ENCODE data around the gene PLEKHG4B.
"Not testable (repeated sequence)": the region's sequence is repeated elsewhere in the genome, so short reads cannot be mapped to it uniquely, and the experiment has no call there.

The PLEKHG4B gene

DNA sequence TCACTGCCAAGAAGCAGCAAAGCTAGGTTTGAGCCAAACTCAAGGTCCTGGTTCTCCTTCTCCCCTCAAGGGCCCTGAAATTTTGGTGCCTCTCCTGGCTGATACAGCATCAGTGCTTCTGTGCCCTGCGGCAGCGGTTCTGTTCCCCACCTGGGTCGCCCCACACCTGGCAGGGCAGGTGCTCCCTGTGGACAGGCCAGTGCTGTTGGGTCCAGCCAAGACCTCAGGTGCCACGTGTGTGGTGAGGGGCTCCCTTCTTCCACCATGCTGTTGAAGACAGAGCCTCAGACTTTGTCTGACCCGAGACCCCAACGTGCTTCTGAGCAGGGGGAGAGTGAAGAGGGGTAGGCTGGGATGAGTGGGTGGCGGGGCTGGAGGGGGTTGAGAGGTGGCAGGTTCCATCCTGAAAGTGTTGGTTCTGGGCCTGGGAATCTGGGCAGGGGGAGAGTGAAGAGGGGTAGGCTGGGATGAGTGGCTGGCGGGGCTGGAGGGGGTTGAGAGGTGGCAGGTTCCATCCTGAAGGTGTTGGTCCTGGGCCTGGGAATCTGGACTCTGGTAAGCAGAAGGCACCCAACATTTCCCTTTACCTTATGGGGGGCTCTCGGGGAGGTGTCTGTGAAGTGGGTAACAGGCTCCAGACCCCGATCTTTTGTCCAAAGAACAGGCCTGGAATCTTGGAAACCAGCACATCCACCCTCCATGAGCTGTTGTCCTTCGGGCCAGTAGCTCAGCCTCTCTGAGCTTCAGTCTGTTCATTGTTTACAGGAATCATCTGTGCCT, 2.3 kb downstream of the PLEKHG4B start:
- no peak for DNase-seq (ENCODE audit: low read depth in 2 of 2)

GRCh38 chr5:95241-95980, 3.4 kb downstream of the PLEKHG4B start:
- DNase-seq (ENCODE audit: low read depth in 2 of 2): no peak

DNA sequence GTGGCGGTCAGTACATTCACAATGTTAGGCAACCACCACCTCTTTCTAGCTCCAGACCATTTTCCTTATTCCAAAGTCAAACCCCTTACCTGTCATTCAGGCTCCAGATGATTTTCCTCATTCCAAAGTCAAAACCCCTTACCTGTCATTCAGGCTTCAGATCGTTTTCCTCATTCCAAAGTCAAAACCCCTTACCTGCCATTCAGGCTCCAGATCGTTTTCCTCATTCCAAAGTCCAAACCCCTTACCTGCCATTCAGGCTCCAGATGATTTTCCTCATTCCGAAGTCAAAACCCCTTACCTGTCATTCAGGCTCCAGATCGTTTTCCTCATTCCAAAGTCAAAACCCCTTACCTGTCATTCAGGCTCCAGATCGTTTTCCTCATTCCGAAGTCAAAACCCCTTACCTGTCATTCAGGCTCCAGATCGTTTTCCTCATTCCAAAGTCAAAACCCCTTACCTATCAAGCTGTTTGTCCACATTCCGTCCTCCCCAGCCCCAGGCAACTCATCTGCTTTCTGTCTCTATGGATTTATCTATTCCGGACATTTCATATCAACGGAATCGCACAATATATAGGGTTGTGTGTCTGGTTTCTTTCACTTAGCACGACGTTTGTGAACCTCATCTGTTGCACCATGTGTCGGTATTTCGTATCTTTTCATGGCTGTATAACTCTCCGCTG, 5.2 kb downstream of the PLEKHG4B start:
- DNase-seq (ENCODE audit: low read depth in 2 of 2): no peak

DNA sequence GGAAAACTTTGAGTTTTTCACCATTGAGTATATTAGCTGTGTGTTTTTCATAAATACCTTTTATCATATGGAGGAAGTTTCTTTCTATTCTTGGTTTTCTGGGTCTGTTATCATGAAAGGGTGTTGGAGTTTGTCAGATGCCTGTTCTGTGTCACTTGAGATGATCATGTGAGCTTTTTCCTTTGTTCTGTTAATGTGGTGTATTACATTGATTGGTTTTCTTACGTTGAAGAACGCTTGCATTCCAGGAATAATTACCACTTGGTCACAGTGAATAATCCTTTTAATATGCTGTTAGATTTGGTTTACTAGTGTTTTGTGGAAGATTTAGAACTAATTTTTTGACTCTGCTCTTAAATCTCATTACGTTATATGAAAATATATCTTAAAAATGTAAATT, 7.8 kb downstream of the PLEKHG4B start:
- no peak for DNase-seq (ENCODE audit: low read depth in 2 of 2)

DNA sequence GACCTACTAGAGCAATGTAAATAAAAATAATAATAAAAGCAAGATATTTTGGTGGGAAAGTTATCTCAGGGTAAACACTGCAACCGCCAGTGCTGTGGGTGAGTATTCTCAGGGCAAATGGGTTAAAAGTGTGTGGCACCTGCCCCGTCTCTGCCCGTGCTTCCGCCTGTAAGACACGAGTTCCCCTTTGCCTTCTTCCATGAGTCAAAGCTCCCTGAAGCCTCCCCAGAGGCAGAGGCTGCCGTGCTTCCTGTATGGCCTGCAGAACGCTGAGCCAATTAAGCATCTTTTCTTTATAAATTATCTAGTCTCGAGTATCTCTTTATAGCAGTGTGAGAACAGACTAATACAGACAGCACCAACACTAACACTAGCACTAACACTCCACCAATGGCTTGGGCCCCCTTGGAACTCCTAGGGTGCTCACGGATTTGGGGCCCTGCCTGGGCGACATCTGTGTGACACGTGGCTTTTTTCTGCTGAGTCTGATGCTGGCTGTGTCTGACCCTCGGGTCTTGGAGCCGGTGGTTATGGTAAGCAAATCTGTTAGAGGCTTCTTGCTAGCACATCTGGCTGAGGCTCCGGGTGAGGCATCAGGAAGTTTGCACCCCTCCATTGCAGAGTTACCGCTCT, 10.6 kb downstream of the PLEKHG4B start:
- DNase-seq (ENCODE audit: low read depth in 2 of 2): no peak

GRCh38 chr5:104106-104505, 12.1 kb downstream of the PLEKHG4B start:
- DNase-seq (ENCODE audit: low read depth in 2 of 2): not testable (repeated sequence)

GRCh38 chr5:104778-105296, 12.9 kb downstream of the PLEKHG4B start:
- DNase-seq (ENCODE audit: low read depth in 2 of 2): no peak

- no peak for DNase-seq (ENCODE audit: low read depth in 2 of 2)
Measured at GRCh38 chr5:105504-106070, 13.6 kb downstream of the PLEKHG4B start.

- DNase-seq (ENCODE audit: low read depth in 2 of 2): no peak
Measured at GRCh38 chr5:106587-106986, 14.6 kb downstream of the PLEKHG4B start.

- no peak for DNase-seq (ENCODE audit: low read depth in 2 of 2)
Measured at GRCh38 chr5:107526-107925, 15.6 kb downstream of the PLEKHG4B start.

DNA sequence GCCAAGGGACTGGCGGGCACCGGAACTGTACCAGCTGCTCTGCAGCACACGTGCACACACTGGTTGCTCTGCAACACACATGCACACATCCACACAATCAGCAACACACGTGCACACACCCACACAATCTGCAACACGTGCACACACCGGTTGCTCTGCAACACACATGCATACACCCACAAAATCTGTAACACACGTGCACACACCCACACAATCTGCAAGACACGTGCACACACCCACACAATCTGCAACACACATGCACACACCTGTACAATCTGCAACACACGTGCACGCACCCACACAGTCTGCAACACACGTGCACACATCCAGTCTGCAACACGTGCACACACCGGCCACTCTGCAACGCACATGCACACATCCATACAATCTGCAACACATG, 17.9 kb downstream of the PLEKHG4B start:
- no peak for DNase-seq (ENCODE audit: low read depth in 2 of 2)

DNA sequence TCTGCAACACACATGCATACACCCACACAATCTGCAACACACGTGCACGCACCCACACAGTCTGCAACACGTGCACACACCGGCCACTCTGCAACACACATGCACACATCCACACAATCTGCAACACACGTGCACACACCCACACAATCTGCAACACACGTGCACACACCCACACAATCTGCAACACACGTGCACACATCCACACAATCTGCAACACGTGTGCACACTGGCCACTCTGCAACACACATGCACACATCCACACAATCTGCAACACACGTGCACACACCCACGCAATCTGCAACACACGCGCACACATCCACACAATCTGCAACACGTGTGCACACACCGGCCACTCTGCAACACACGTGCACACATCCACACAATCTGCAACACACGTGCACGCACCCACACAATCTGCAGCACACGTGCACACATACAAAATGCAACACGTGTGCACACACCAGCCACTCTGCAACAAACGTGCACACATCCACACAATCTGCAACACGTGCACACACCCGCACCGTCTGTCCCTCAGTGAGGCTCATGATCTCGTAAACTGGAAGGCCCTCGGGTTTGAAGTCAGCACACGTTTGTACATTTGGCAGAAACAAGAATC, 18.4 kb downstream of the PLEKHG4B start:
- DNase-seq (ENCODE audit: low read depth in 2 of 2): no peak

DNA sequence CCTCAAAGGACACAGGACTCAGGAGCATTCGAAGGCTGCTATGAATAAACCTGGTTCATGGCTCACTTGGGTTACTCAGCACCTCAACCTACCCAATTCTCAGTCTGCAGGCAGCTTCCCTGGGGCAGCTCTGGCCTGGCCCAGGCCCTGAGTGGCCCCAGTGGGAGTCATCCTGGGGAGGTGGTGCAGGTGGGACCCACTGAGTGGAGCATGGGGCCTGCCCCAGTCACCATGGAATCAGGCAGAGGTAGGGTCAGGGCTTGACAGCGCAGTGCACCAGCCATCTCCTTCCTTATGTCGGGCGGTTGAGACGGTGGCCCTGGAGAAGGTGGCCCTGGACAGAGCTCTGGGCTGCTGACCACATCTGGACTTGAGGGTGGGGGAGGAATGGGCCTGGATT, 19.2 kb downstream of the PLEKHG4B start:
- no peak for DNase-seq (ENCODE audit: low read depth in 2 of 2)

DNA sequence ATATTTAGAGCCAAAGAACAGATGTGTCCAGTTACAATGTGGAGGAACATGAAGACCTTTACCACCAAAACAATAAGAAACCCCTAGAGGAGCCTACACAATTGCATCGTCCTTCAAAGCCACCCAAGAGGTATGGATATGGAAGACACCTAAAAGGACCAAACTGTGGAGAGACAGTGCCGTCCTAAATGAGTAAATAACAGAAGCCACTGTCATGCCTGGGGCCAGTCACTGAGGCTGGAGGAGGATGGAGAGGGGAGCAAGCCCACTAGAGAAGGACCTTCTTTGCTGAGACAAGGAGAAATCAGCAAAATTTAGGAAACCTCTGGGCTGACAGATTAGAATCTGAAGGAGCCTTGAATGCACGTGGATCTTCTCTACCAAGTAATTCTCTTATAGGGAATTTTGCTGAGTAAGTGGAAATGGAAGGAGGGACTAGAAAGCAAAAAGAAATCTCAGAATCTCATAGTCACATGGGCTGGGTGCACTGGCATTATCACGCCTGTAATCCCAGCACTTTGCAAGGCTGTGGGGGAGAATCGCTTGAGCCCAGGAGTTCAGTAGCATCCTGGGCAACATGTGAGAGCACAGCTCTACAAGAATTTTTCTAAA, 27.6 kb downstream of the PLEKHG4B start:
- no peak for DNase-seq (ENCODE audit: low read depth in 2 of 2)

GRCh38 chr5:121432-121831, 29.5 kb downstream of the PLEKHG4B start:
- no peak for DNase-seq (ENCODE audit: low read depth in 2 of 2)

DNA sequence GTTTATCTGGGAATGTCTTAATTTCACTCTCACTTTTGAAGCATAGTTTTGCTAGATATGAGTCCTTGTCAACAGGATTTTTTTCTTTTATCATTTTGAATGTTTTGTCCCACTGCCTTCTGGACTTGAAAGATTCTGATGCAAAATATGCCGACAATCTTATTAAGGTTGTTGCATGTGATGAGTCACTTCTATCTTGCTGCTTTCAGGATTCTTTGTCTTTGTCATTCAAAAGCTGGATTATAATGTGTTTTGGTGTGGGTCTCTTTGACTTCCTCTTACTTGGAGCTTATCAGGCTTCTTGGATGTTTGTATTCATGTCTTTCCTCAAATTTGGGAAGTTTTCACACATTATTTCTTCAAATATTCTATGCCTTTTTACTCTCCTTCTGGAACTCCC, 33.8 kb downstream of the PLEKHG4B start:
- no peak for DNase-seq (ENCODE audit: low read depth in 2 of 2)

- DNase-seq (ENCODE audit: low read depth in 2 of 2): no peak
Measured at GRCh38 chr5:126806-127205, 34.8 kb downstream of the PLEKHG4B start.

DNA sequence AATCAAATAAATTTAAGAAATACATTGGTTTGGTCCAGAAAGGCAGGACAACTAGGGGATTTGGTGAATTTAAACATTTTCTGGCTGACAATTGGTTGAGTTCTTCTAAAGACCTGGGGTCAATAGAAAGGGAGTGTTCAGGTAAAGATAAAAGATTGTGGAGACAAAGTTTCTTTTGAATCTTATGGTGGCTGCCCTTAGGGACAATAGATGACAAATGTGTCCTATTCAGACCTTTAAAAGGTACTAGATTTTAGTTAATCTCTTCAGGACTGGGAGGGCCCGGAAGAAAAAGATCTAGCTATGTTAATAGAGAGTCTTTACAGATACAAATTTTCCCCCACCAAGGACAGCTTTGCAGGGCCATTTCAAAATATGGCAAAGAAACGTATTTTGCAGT, 35.9 kb downstream of the PLEKHG4B start:
- DNase-seq (ENCODE audit: low read depth in 2 of 2): no peak

DNA sequence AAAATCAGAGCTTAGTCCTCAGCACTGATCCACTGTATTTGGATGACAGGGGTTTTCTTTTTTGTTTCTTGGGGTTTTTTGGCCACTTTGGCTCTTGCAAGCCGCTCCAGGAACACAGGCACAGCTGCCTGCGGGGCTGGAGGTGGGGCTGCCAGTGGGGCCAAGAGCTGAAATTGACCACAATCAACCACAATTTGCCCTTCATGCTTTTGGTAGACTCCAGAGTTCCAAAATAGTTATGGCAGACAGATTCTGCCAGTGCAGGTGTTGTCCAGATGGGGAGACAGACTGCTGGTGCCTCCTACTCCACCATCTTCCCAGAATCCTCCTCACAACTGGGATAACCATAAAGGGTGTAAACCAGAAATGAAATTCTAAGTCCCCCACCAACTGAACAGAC, 36.5 kb downstream of the PLEKHG4B start:
- DNase-seq (ENCODE audit: low read depth in 2 of 2): no peak

DNA sequence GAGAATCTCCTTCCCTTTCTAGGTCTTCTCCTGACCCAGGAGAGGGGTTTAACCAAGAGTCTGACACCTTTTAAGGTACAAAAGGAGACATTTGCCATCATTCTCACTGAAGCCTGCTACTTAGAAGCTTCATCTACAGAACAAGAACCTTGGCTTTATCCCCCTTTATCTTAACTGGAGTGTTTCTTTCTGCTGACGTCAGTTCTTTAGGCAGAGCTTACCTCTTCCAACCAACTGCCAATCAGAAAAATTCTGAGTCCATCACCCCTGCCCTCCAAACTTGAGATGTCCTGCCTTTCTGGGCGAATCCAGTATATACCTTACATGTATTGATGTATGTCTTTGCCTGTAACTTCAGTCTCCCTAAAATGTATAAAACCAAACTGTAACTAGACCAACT, 37.2 kb downstream of the PLEKHG4B start:
- no peak for DNase-seq (ENCODE audit: low read depth in 2 of 2)

DNA sequence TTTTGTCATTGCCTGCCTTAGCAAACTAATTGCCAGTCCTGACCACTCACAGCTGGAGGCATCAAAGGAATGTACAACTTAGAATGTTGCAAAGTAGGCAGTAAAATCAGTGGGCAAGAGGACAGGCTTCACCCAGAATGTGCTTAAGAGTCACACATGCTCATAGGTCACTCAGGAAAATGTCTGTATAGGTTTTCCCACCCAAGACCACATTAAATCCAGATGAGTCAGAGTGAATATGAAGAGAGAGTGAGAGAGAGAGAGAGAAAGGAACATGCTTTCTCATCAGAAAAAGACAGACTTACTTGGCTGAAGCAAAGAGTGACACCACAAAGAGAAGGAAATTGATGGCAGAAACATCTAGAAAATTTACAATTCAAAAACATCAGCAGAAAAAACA, 37.9 kb downstream of the PLEKHG4B start:
- DNase-seq (ENCODE audit: low read depth in 2 of 2): no peak
